A673 (cell line): ENCODE results near the gene KLK3.

Source experiments
- CTCF ChIP-seq: fragments of 300-800, 200-600 bp; sonication (generic); conservative IDR thresholded peaks from 2 replicates; pipeline ENCODE4 v1.5.1; 2017; ENCODE audit warnings: low read depth, mild to moderate bottlenecking, antibody characterized with exemption, low read length, moderate library complexity, mixed read lengths
- EZH2 ChIP-seq: fragments of 200-600 bp; sonication (generic); IDR thresholded peaks from 2 replicates; pipeline ENCODE4 v1.6.1; 2017; ENCODE audit warnings: borderline replicate concordance, low read depth, mild to moderate bottlenecking, mixed read lengths, antibody characterized with exemption, low read length; ENCODE audit not compliant: poor library complexity, severe bottlenecking

DNA sequence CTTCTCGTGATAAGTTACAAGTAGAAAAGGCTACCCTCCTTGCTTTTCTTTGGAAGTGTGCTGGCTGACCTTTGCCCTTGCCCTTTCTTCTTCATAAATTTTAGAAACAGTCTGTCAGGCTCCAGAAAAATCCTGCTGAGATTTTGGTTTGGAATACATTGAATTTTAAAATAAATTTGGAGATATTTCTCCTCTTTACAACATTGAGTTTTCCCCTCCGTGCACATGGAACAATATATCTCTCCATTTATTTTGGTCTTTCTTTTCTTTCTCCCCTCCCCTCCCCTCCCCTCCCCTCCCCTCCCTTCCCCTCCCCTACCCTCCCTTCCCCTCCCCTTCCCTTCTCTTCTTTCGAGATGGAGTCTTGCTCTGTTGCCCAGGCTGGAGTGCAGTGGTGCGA lies 47.9 kb downstream of the KLK3 start:
- TF ChIP-seq CTCF (no peak), EZH2 (no peak)
